Pancreas (tissue), 10 donors: Measurements from ENCODE around the gene BCAS3. TPM values are rescaled to one million over a fixed set of nuclear protein-coding genes. Genes with fewer than 3 reads are reported as not detected.

ENCODE experiments used
- ATAC-seq, 4 donors: fragments of 200-7000 bp; cut with Tn5 transposase; one replicate each; pipeline versions ENCODE4 v1.8.0 to v1.9.1; 2020; ENCODE audit warnings: mild to moderate bottlenecking in 4 of 4, moderate library complexity in 4 of 4
- DNase-seq, 6 donors: peaks; one replicate each; pipeline ENCODE4 v3.0.0-alpha.2; 2020
- FAIRE-seq: peaks from 2 replicates; lab custom pipeline; 2012; peaks lifted over from hg19 to GRCh38; lab: Jason Lieb, UNC
- H3K27ac ChIP-seq, 4 donors: fragments of 200-600 bp; sonication (generic); 1 replicate in 3 of 4; 2 replicates in 1 of 4; pipeline versions ENCODE4 v1.5.0 to v1.8.0; 2020
- H3K27me3 ChIP-seq, 4 donors: fragments of 200-600 bp; one replicate each; pipeline ENCODE4 v1.8.0; 2021
- H3K36me3 ChIP-seq, 3 donors: fragments of 200-600 bp; sonication (generic) in 1 of 3; one replicate each; pipeline versions ENCODE4 v1.5.0 to v1.8.0; 2020 to 2021
- H3K4me1 ChIP-seq, 3 donors: fragments of 200-600 bp; one replicate each; pipeline ENCODE4 v1.8.0; 2021
- H3K4me3 ChIP-seq, 4 donors: fragments of 200-600 bp; sonication (generic) in 2 of 4; one replicate each; pipeline versions ENCODE4 v1.5.0 to v1.8.0; 2020 to 2021
- H3K9me3 ChIP-seq, 4 donors: fragments of 200-600 bp; one replicate each; pipeline ENCODE4 v1.8.0; 2021
- WGBS, 2 donors: extraction: QIAGEN DNeasy Blood & Tissue Kit; methylation state at CpG; one replicate each; pipeline ENCODE4 v1.1.7; 2013; 5-methylcytosine and 5-hydroxymethylcytosine counted together
- intact Hi-C, 3 donors: fragments of 100-400 bp; cut with DNase I; formaldehyde crosslinking; loops; one replicate each; pipeline versions ENCODE4 v1.11.1 to v1.14.2; 2022
- polyA plus RNA-seq, 2 donors: library from polyadenylated mRNA; stranded (reverse); fragments of 200-250 nt; gene quantifications; one replicate each; pipeline ENCODE4 v1.2.3, GENCODE V29; 2013
- total RNA-seq, 6 donors: library from RNA; stranded (reverse); fragmentation: NEBNext Ultra II Directional in 4 of 6; extraction: Animal tissue kit (Norgen Biotek cat#: 25700) in 4 of 6; gene quantifications; one replicate each; pipeline versions ENCODE4 v1.2.1 to v1.2.4, GENCODE V29; 2021 to 2023
- TF ChIP-seq, protein P1 (sequence below), 4 donors: fragments of 200-600 bp; sonication (generic) in 3 of 4; IDR thresholded peaks; one replicate each; pipeline versions ENCODE4 v1.5.0 to v1.8.0; 2021; ENCODE audit warnings: antibody characterized with exemption in 4 of 4
- donor health status: healthy with polysubstance abuse.
- donor health status: DM: no; HTN: no; CAD: no; lungs with moderate emphysema.
- donor health status: DM: no; HTN: no; CAD: no.
- donor health status: control.
- donor health status: control.
- donor health status: Bipolar disorder and iron deficiency.
- donor health status: DM: yes; HTN: yes; CAD: no.
- donor health status: DM: no; HTN: no; CAD: no.
- donor health status: DM: no; HTN: no; CAD: no.
- donor health status: DM: yes; HTN: yes; CAD: no.

Gene BCAS3
- total and polyA plus RNA-seq, 8 donors, result 4.6 to 27.7 (median 13.2) TPM

DNA sequence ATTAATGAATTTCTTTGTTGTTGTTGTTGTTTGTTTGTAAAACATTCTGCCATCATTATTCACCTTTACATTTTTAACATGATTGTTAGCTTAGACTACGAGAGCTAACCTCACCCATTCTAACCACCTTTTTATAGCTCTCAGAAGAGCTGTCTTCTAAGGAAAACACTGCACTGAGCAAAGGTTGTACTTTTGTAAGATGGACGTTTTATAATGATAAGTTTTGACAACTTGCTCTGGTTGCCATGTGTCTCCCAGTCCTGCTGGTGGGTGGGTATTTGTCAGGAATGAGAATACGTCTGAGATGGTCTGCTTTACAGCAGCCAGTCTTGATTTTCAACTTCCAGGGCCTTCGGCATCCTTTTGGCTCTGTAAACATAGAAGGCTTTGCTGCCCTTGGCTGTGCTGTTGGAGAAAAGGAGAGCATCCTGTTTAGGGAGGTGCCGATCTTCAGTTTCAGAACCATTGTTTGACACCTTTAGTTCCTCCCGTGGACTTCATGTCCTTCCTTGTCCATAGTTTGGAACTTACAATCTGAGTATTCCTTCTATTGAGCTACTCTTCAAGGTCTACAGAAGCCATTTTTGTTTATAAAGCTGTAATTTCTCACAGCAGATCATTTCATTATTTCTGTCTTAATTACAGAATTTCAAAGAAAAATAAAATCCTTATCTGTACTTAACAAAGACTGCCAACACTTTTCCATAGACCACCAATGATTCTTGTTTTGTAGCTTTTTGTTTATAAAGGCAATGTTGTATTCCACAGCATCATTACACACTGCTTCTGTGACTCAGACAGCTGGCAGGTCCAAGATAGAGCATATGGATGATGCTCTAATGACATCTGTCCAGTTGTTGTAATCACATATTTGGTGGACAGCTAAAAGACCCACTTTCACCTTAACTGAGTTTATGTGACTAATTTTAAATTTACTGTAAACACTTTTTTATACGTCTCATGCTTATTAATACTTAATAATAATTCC, 451.9 kb downstream of the BCAS3 start:
- H3K36me3 ChIP-seq, result no peaks in the 10 kb centered on the region
- no peaks in the 10 kb centered on the region for H3K4me1 ChIP-seq
- H3K27me3 ChIP-seq, result no peaks in the 10 kb centered on the region
- intact Hi-C loops, result no loop called here
- FAIRE-seq, result no peak
- no peak for DNase-seq
- WGBS, 2 donors, result 83 to 89% methylated on average over 7 of the region's 7 CpGs
- TF ChIP-seq, protein P1, sequence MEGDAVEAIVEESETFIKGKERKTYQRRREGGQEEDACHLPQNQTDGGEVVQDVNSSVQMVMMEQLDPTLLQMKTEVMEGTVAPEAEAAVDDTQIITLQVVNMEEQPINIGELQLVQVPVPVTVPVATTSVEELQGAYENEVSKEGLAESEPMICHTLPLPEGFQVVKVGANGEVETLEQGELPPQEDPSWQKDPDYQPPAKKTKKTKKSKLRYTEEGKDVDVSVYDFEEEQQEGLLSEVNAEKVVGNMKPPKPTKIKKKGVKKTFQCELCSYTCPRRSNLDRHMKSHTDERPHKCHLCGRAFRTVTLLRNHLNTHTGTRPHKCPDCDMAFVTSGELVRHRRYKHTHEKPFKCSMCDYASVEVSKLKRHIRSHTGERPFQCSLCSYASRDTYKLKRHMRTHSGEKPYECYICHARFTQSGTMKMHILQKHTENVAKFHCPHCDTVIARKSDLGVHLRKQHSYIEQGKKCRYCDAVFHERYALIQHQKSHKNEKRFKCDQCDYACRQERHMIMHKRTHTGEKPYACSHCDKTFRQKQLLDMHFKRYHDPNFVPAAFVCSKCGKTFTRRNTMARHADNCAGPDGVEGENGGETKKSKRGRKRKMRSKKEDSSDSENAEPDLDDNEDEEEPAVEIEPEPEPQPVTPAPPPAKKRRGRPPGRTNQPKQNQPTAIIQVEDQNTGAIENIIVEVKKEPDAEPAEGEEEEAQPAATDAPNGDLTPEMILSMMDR (IDR thresholded peaks at IDR 0.05), result no peak
- no peak for ATAC-seq
- H3K27ac ChIP-seq, result no peak overlapping the region
- H3K4me3 ChIP-seq, result no peak overlapping the region
- no peaks in the 10 kb centered on the region for H3K9me3 ChIP-seq

DNA sequence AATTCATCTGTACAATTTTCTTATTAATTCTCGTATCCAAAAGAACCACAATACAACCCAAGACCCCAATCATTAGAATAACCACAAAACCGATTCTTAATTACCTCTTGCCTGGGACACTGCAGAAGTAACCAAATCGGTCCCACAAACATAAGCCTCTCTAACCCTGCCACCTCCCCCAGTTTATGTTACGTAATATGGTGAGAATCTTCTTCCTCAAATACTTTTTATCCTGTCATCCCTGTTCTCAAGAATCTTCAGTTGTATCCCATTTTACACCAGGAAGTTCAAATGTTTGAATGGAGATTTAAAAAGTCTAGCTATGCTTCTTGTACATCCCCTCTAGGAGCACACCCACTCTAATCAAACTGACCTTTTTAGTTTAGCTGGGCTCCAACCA, 452.7 kb downstream of the BCAS3 start:
- H3K27ac ChIP-seq, result no peak overlapping the region
- TF ChIP-seq, protein P1 (IDR thresholded peaks at IDR 0.05), result no peak
- no peak for ATAC-seq
- no peak for DNase-seq
- FAIRE-seq, result no peak
- H3K4me1 ChIP-seq, result no peaks in the 10 kb centered on the region
- H3K27me3 ChIP-seq, result no peaks in the 10 kb centered on the region
- 89 to 90% methylated on average over 4 of the region's 4 CpGs for WGBS, 2 donors
- intact Hi-C loops, result no loop called here
- no peak overlapping the region for H3K4me3 ChIP-seq
- H3K9me3 ChIP-seq, result no peaks in the 10 kb centered on the region
- H3K36me3 ChIP-seq, result no peaks in the 10 kb centered on the region

DNA sequence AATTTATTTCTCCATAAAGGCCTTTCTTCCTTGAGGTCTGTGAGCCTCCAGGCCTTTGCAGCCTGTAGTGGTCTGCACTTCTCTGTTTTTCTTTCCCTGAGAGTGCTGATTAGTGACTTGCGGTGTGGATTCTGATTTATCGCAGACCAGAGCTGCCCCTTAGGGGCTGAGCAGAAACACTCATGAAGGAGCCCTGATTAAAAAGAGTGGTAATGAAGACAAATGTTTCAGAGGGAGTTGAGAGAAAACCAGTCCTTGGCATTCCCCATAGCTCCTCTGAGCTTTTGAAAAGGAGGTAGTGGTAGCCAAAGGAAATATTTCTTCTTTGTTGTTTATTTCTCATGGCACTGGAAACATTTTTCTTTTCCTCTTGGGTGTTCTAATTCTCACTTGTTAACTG, 453.9 kb downstream of the BCAS3 start:
- no peaks in the 10 kb centered on the region for H3K4me1 ChIP-seq
- 94 to 100% methylated on average over 2 of the region's 2 CpGs for WGBS, 2 donors
- FAIRE-seq, result no peak

DNA sequence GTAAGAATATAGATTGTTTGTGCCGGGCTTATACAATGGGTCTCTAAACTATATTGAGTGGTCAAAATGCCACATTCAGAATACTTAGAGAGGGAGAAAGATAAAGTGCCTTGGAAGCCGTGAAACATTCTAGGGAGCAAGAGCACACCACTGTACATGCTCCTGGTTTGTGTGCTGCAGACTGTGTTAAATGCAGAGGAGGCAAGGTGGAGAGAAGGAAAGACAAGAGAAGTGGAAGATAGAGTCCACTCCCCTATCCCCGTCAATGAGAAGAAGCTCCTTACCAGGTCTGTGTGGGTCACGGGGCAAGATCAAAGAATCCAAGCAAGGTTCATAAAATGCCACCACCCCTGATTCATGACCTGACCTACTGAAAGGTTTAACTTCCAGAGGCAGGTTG, 454.9 kb downstream of the BCAS3 start:
- H3K36me3 ChIP-seq, result no peaks in the 10 kb centered on the region
- TF ChIP-seq, protein P1 (IDR thresholded peaks at IDR 0.05), result no peak
- WGBS, 2 donors, result 95 to 96% methylated on average over 4 of the region's 4 CpGs
- H3K4me3 ChIP-seq, result no peak overlapping the region
- H3K27ac ChIP-seq, result no peak overlapping the region
- no peaks in the 10 kb centered on the region for H3K4me1 ChIP-seq
- intact Hi-C loops, result no loop called here
- H3K27me3 ChIP-seq, result no peaks in the 10 kb centered on the region
- DNase-seq, result no peak
- ATAC-seq, result no peak
- no peak for FAIRE-seq
- H3K9me3 ChIP-seq, result no peaks in the 10 kb centered on the region

More for the DNA sequence above, 453.9 kb downstream of the BCAS3 start:
- intact Hi-C loops, result no loop called here
- TF ChIP-seq, protein P1 (IDR thresholded peaks at IDR 0.05), result no peak
- no peak overlapping the region for H3K27ac ChIP-seq
- no peak for DNase-seq
- no peaks in the 10 kb centered on the region for H3K36me3 ChIP-seq
- H3K4me3 ChIP-seq, result no peak overlapping the region
- H3K27me3 ChIP-seq, result no peaks in the 10 kb centered on the region
- H3K9me3 ChIP-seq, result no peaks in the 10 kb centered on the region
- ATAC-seq, result no peak

GRCh38 chr17:61133853-61134252, 456.2 kb downstream of the BCAS3 start:
- Histone ChIP-seq H3K4me1 (no peaks in the 10 kb centered on the region), H3K27ac (no peak overlapping the region), H3K4me3 (no peak overlapping the region), H3K36me3 (no peaks in the 10 kb centered on the region), H3K27me3 (no peaks in the 10 kb centered on the region), H3K9me3 (no peaks in the 10 kb centered on the region)
- TF ChIP-seq, protein P1 (IDR thresholded peaks at IDR 0.05), result no peak
- intact Hi-C loops, result no loop called here
- ATAC-seq (no peak), FAIRE-seq (no peak), DNase-seq (no peak)
- 97 to 100% methylated on average over 1 of the region's 1 CpG for WGBS, 2 donors
